Measurements from ENCODE around the gene BPNT1. TPM values are rescaled to one million over a fixed set of nuclear protein-coding genes. Genes with fewer than 3 reads are reported as not detected.

BPNT1 gene, protein sequence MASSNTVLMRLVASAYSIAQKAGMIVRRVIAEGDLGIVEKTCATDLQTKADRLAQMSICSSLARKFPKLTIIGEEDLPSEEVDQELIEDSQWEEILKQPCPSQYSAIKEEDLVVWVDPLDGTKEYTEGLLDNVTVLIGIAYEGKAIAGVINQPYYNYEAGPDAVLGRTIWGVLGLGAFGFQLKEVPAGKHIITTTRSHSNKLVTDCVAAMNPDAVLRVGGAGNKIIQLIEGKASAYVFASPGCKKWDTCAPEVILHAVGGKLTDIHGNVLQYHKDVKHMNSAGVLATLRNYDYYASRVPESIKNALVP
- total RNA-seq (10 to 100 TPM; 15.9 to 25.8 (median 19.9) TPM), polyA plus RNA-seq (10 to 100 TPM; 15.3 to 25.5 (median 16.3) TPM)
- long read RNA-seq, donor 1, transcript BPNT1-201 (9 exons, 2,465 nt), result major isoform, 5 of 6 reads
- long read RNA-seq, donor 1, partial matches to known transcripts, result 0 of 6 reads
- long read RNA-seq, donor 1, other reads (novel, unspliced or antisense), result 0 of 6 reads
- long read RNA-seq, donor 2, partial matches to known transcripts, result 0 of 1 reads
- long read RNA-seq, donor 2, other reads (novel, unspliced or antisense), result 0 of 1 reads

DNA sequence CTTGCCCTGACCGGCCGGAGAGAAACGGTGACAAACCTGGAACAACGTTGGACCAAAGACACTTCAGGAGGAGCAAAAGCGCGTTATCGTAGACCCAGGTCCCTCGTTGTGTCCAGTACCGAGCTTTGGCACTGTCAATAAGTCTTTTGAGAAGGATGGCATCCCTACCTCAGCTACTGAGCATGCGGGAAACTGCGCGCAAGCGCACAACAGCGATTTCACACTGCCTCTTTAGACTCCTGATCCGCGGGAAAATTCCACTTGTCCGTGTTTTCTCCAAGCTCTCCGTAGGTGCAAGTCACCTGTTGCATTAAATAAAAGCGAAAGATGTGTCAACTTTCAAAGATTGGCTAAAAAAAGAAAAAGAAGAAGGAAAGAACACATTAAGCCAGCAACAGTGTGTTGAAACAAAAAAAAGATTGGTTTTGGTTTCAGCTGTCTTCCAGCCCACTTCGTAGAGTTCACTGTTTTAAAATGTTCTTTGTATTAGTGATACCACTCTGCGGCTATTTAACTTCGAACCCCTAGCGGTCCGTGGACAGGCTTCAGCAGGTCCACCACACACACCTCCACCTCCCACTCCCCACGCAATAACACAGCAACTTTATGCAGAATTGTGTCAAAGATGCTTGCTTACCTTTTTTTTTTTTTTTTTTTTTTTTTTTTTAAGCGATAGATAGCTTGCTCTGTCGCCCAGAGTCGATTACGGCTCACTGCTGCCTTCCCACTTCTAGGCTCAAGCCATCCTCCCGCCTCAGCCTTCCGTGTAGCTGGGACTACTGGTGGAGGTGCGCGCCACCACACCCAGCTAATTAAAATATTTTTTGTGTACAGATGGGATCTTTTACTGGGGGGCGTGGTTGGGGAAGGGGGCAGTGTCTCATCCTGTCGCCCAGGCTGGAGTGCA lies at the start of gene BPNT1:
Gene BPNT1, minus strand, starts transcription at position 139 of the 907 bp plus-strand sequence. CDS start 9,942 bp downstream, outside the sequence.
- H3K36me3 ChIP-seq, result no peaks in the 10 kb centered on the region
- H3K4me1 ChIP-seq, result peaks cover 3 to 65% (median 37%) of the 10 kb centered on the region in 6 donors
- peak within 1 kb of the TSS; percentile 76 to 89 (median 86) for H3K27ac ChIP-seq
- peak; percentile 96 for DNase-seq
- TF ChIP-seq POLR2AphosphoS5 (IDR thresholded peaks at IDR 0.05) (peak in 2 of 3 donors; percentile 75 to 87), POLR2A (IDR thresholded peaks at IDR 0.05) (peak in 2 of 3 donors; percentile 44 to 52)
- TF ChIP-seq, protein P1, sequence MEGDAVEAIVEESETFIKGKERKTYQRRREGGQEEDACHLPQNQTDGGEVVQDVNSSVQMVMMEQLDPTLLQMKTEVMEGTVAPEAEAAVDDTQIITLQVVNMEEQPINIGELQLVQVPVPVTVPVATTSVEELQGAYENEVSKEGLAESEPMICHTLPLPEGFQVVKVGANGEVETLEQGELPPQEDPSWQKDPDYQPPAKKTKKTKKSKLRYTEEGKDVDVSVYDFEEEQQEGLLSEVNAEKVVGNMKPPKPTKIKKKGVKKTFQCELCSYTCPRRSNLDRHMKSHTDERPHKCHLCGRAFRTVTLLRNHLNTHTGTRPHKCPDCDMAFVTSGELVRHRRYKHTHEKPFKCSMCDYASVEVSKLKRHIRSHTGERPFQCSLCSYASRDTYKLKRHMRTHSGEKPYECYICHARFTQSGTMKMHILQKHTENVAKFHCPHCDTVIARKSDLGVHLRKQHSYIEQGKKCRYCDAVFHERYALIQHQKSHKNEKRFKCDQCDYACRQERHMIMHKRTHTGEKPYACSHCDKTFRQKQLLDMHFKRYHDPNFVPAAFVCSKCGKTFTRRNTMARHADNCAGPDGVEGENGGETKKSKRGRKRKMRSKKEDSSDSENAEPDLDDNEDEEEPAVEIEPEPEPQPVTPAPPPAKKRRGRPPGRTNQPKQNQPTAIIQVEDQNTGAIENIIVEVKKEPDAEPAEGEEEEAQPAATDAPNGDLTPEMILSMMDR (IDR thresholded peaks at IDR 0.05 in 8 of 11, conservative IDR thresholded peaks at IDR 0.05 in 3 of 11), result peak in 1 of 11 experiments; percentile 16
- H3K4me3 ChIP-seq, result peak within 1 kb of the TSS; percentile 43 to 86 (median 60)
- H3K27me3 ChIP-seq (replicated peaks in 1 of 7), result no peaks in the 10 kb centered on the region
- H3K9me3 ChIP-seq, result no peaks in the 10 kb centered on the region
- WGBS, 5 donors, result 3 to 5% (median 4%) methylated on average over 34 to 35 of the region's 35 CpGs
- intact Hi-C loops (cut with DNase I; ENCODE audit: low total_unique reads), result loop anchor here (10.0 kb wide), 1 partner anchor 45 kb away; the partner anchor contains the start of gene EPRS1

DNA sequence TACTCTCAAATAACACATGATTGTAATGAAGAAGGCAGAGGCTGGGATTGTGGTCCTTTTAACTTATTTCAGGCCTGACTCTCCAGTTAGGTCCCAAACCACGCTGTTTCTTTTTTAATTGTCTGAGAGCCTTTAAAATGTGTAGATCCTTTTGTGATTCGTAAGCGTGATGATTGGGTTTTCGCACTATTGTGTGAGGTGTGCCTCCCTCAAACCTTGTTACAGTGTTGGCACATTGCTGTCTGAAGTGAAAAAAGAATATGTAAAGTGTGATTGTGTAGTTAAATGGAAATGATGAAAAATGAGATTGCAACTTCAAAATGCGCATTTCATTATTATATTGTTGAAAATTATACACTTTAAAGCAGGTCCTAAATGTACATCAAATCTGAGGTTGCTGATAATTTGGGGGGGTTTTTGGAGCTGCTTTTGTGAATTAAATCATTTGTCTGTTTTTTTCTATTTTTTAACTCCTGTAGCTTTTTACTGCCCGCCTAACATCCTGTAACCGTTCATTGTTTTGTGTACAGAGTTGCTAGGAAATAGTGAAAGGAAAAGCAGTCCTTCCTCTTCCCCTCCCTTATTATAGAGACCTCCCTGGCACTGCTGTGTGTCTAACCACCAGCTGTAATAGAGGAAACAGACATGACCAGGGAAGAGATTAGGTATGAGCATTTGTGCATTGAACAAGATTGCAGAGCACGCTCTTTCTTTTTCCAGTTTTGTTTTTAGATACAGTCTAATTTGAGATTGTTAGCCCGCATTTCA lies 47.6 kb upstream of the BPNT1 start:
- DNase-seq, result no peak
- 51 to 60% (median 57%) methylated on average over 9 of the region's 9 CpGs for WGBS, 5 donors
- Histone ChIP-seq H3K9me3 (no peaks in the 10 kb centered on the region), H3K4me3 (peak overlapping the region in 2 of 8 donors; percentile 5 to 44), H3K27me3 (replicated peaks in 1 of 7) (no peaks in the 10 kb centered on the region), H3K4me1 (peaks cover 0 to 15% (median 3%) of the 10 kb centered on the region in 6 donors), H3K36me3 (peaks cover 0 to 100% (median 77%) of the 10 kb centered on the region in 6 donors), H3K27ac (peak overlapping the region in 5 of 8 donors; percentile 34 to 64 (median 61))
- TF ChIP-seq POLR2AphosphoS5 (IDR thresholded peaks at IDR 0.05), result peak in 1 of 3 donors; percentile 45
- TF ChIP-seq, protein P1 (IDR thresholded peaks at IDR 0.05 in 8 of 11, conservative IDR thresholded peaks at IDR 0.05 in 3 of 11), result no peak
- intact Hi-C loops (cut with DNase I; ENCODE audit: low total_unique reads), result no loop called here

DNA sequence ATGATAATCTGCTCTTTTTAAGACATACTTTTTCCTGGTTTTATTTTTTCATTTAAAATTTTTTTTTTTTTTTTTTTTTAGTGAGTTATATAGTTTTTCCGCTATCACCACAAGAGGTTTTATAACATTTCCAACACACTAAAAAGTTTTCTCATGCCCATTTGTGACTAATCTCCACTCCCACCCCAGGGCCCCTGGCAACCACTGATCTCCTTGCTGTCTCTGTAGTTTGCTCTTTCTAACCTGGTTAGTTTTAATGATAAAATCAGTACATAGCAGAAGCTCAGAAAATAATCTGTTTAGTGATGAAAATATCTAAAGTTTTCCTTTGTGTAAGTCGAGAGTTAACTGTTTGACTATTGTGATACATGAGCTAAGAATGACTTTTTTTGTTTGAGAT lies 46.2 kb upstream of the BPNT1 start:
- Histone ChIP-seq H3K36me3 (peaks cover 0 to 100% (median 63%) of the 10 kb centered on the region in 6 donors), H3K27ac (no peak overlapping the region), H3K27me3 (replicated peaks in 1 of 7) (no peaks in the 10 kb centered on the region), H3K9me3 (no peaks in the 10 kb centered on the region), H3K4me3 (no peak overlapping the region), H3K4me1 (peaks cover 0 to 15% (median 3%) of the 10 kb centered on the region in 6 donors)
- intact Hi-C loops (cut with DNase I; ENCODE audit: low total_unique reads), result no loop called here
- DNase-seq, result no peak
- TF ChIP-seq POLR2A (IDR thresholded peaks at IDR 0.05), result no peak
- TF ChIP-seq, protein P1 (IDR thresholded peaks at IDR 0.05 in 8 of 11, conservative IDR thresholded peaks at IDR 0.05 in 3 of 11), result no peak
- 89 to 97% (median 95%) methylated on average over 2 of the region's 2 CpGs for WGBS, 5 donors
